ENCODE data around the gene EIF2B5. TPM values are rescaled to one million over a fixed set of nuclear protein-coding genes. Genes with fewer than 3 reads are reported as not detected.

EIF2B5 gene
- total and polyA plus RNA-seq, 2 of the 13 experiments (the other 11 are each of a cell fraction or from before 2014, with no cell fraction given), result 38.4 to 60.2 TPM

DNA sequence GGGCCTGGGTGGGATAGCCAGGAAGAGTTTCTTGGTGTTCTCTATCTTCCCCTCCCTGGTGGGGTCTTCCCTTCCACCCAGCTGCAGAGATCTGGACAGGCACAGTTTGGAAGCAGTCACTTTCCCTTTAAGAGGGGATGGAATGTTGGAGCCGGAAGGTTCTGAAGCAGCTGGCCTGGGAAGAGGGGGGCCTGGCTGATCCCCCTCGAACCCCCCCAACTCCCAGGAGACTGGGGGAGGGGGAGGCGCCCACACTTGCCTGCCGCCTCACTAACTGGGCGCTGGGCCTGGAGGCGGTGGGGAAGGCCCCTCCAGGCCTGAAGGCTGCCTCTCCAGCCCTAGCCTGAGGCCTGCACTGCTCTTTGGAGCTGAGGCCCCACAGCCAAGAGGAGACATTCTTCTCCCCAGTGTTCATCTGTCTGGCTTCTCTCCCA is 21.4 kb downstream of the EIF2B5 start:
- CTCF ChIA-PET (ENCODE audit: low intra/inter-chr PET ratio, low total read pairs), result no interaction called here
- intact Hi-C loops (cut with micrococcal nuclease; ENCODE audit: unreplicated experiment), result loop anchor here (2.0 kb wide), 2 partner anchors 18 to 92 kb away; partner anchors contain the start of genes ALG3, AP2M1 and EEF1AKMT4
- TF ChIP-seq ZNF775 (CRISPR knock-in tag; IDR thresholded peaks at IDR 0.05; ENCODE audit: borderline replicate concordance) (0 out of 2 replicates have a peak, but pooled peaks have one; percentile 68), ZNF253 (CRISPR knock-in tag; IDR thresholded peaks at IDR 0.05; ENCODE audit: borderline replicate concordance) (no peak), YEATS4 (CRISPR knock-in tag; IDR thresholded peaks at IDR 0.05; ENCODE audit: borderline replicate concordance) (peak; percentile 44; the same call in 1 of the 2 replicates), NCOA1 (CRISPR knock-in tag; IDR thresholded peaks at IDR 0.05) (0 out of 2 replicates have a peak, but pooled peaks have one; percentile 11), PHF20 (CRISPR knock-in tag; IDR thresholded peaks at IDR 0.05) (0 out of 2 replicates have a peak, but pooled peaks have one; percentile 25), ZEB1 (IDR thresholded peaks at IDR 0.05; ENCODE audit: insufficient replicate concordance, low read depth) (peak; percentile 10), ZFY (CRISPR knock-in tag; IDR thresholded peaks at IDR 0.05) (peak; percentile 77), SATB2 (CRISPR knock-in tag; IDR thresholded peaks at IDR 0.05) (no peak), ZNF558 (CRISPR knock-in tag; IDR thresholded peaks at IDR 0.05; ENCODE audit: borderline replicate concordance) (peak; percentile 34; the same call in 1 of the 2 replicates), ZNF468 (CRISPR knock-in tag; IDR thresholded peaks at IDR 0.05) (no peak), KDM5A (IDR thresholded peaks at IDR 0.05; ENCODE audit: borderline replicate concordance, low read length) (no peak), ZNF30 (CRISPR knock-in tag; IDR thresholded peaks at IDR 0.05) (peak; percentile 62; the same call in 1 of the 2 replicates), SOX13 (IDR thresholded peaks at IDR 0.05) (no peak), SOX13 (CRISPR knock-in tag; conservative IDR thresholded peaks at IDR 0.05 in 1 of 2, IDR thresholded peaks at IDR 0.05 in 1 of 2) (peak in 1 of 2 experiments; percentile 26; a peak in 1 of 4 replicates)
- TF ChIP-seq, protein P1, sequence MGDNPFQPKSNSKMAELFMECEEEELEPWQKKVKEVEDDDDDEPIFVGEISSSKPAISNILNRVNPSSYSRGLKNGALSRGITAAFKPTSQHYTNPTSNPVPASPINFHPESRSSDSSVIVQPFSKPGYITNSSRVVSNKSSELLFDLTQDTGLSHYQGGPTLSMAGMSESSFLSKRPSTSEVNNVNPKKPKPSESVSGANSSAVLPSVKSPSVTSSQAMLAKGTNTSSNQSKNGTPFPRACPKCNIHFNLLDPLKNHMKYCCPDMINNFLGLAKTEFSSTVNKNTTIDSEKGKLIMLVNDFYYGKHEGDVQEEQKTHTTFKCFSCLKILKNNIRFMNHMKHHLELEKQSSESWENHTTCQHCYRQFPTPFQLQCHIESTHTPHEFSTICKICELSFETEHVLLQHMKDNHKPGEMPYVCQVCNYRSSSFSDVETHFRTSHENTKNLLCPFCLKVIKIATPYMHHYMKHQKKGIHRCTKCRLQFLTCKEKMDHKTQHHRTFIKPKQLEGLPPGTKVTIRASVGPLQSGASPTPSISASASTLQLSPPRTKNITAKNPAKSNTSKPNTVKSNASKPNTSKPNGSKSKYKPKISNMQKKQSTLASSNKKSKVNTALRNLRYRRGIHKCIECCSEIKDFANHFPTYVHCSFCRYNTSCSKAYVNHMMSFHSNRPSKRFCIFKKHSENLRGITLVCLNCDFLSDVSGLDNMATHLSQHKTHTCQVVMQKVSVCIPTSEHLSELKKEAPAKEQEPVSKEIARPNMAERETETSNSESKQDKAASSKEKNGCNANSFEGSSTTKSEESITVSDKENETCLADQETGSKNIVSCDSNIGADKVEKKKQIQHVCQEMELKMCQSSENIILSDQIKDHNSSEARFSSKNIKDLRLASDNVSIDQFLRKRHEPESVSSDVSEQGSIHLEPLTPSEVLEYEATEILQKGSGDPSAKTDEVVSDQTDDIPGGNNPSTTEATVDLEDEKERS (CRISPR knock-in tag; IDR thresholded peaks at IDR 0.05), result peak; percentile 51; the same call in 1 of the 2 replicates
- TF ChIP-seq, protein P2, sequence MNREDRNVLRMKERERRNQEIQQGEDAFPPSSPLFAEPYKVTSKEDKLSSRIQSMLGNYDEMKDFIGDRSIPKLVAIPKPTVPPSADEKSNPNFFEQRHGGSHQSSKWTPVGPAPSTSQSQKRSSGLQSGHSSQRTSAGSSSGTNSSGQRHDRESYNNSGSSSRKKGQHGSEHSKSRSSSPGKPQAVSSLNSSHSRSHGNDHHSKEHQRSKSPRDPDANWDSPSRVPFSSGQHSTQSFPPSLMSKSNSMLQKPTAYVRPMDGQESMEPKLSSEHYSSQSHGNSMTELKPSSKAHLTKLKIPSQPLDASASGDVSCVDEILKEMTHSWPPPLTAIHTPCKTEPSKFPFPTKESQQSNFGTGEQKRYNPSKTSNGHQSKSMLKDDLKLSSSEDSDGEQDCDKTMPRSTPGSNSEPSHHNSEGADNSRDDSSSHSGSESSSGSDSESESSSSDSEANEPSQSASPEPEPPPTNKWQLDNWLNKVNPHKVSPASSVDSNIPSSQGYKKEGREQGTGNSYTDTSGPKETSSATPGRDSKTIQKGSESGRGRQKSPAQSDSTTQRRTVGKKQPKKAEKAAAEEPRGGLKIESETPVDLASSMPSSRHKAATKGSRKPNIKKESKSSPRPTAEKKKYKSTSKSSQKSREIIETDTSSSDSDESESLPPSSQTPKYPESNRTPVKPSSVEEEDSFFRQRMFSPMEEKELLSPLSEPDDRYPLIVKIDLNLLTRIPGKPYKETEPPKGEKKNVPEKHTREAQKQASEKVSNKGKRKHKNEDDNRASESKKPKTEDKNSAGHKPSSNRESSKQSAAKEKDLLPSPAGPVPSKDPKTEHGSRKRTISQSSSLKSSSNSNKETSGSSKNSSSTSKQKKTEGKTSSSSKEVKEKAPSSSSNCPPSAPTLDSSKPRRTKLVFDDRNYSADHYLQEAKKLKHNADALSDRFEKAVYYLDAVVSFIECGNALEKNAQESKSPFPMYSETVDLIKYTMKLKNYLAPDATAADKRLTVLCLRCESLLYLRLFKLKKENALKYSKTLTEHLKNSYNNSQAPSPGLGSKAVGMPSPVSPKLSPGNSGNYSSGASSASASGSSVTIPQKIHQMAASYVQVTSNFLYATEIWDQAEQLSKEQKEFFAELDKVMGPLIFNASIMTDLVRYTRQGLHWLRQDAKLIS (CRISPR knock-in tag; IDR thresholded peaks at IDR 0.05), result peak; percentile 8; the same call in 1 of the 2 replicates
- TF ChIP-seq, protein P3, sequence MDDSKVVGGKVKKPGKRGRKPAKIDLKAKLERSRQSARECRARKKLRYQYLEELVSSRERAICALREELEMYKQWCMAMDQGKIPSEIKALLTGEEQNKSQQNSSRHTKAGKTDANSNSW (CRISPR knock-in tag; IDR thresholded peaks at IDR 0.05; ENCODE audit: borderline replicate concordance), result 0 out of 2 replicates have a peak, but pooled peaks have one; percentile 28

More for the DNA sequence above, 21.4 kb downstream of the EIF2B5 start:
- WGBS (ENCODE audit: low lambda C conversion rate), result no CpG with 5 or more reads among the region's 6 CpGs
- H3K4me1 ChIP-seq (ENCODE audit: insufficient read depth, low read length), result peaks cover 46% of the 10 kb centered on the region
- H3K36me3 ChIP-seq (replicated peaks in 1 of 2; ENCODE audit: control insufficient read depth in 1 of 2, insufficient read depth in 2 of 2, low read length in 2 of 2), result peaks cover 0 to 4% of the 10 kb centered on the region in 2 experiments; a peak in 2 of 5 replicates
- peak overlapping the region; percentile 77 to 100 (median 99) for H3K4me3 ChIP-seq (replicated peaks in 1 of 3; ENCODE audit: insufficient read depth in 1 of 3, low read depth in 2 of 3, low read length in 3 of 3)
- peak; percentile 67 for ATAC-seq
- H3K4me2 ChIP-seq (ENCODE audit: low read depth, low read length), result peak overlapping the region; percentile 92
- POLR2A ChIA-PET, result interaction anchor here (0.8 to 3.1 kb wide), 12 partner anchors 8 to 159 kb away, joined by 3 to 28 read pairs (median 4); partner anchors contain the start of genes ABCC5, ABCF3, AP2M1 and EIF2B5
- in situ Hi-C loops (cut with HindIII; ENCODE audit: extremely low pct_ligation_motif_present, low pct_unique_long_range_greater_than_20kb), result loop anchor here (5.0 kb wide), 1 partner anchor 91 kb away; the partner anchor contains the start of genes ALG3 and EEF1AKMT4
- H3K9ac ChIP-seq (ENCODE audit: insufficient read depth, low read depth, low read length), result peak overlapping the region; percentile 97
- peak; percentile 53 for DNase-seq (ENCODE audit: low spot score)
- peaks cover 52% of the 10 kb centered on the region for H3K79me2 ChIP-seq (ENCODE audit: insufficient read depth, low read length)
- peak overlapping the region; percentile 96 for H3K27ac ChIP-seq (ENCODE audit: extremely low read length, insufficient read depth, low read length)
- no peaks in the 10 kb centered on the region for H3K9me3 ChIP-seq (ENCODE audit: low read length)
- no peak overlapping the region for H2AFZ ChIP-seq (ENCODE audit: low read length)
- peaks cover 27% of the 10 kb centered on the region for H4K20me1 ChIP-seq (ENCODE audit: insufficient read depth, low read length)
- H3K27me3 ChIP-seq (ENCODE audit: control insufficient read depth in 1 of 2, insufficient read depth in 2 of 2, low read length in 2 of 2), result no peaks in the 10 kb centered on the region; a peak in 1 of 5 replicates
- FAIRE-seq, result no peak
- no TSS peak for BruUV-seq (replicated peaks)
